Mesenchymal stem cell (in vitro differentiated cells and primary cell): ENCODE data around the gene STS.

ENCODE experiments used
- small RNA-seq: library from polyadenylated mRNA; stranded (forward); fragments of <200 nt; extraction: miRNeasy Mini kit (QIAGEN cat#:217004); gene quantifications from one replicate; pipeline ENCODE3, GENCODE V24; 2013; ENCODE audit warnings: low read depth

Gene STS

Small RNAs within 50 kb of the gene (small RNA-seq; reads per million reads assigned to genes)
- 1.4 reads per million for gene MIR4767
